Heart left ventricle (tissue), 13 donors: ENCODE measurements around the gene KRT80.

Source experiments
- CTCF ChIP-seq, 12 donors: fragments of 200-600 bp; sonication (generic) in 4 of 12; IDR thresholded peaks; one replicate each; pipeline versions ENCODE4 v1.5.0 to v1.8.0; 2018 to 2022; ENCODE audit warnings: antibody characterized with exemption in 12 of 12, mild to moderate bottlenecking in 5 of 12
- POLR2A ChIP-seq, 2 donors: fragments of 450-650 bp; IDR thresholded peaks; one replicate each; pipeline ENCODE4 v1.6.1; 2017; ENCODE audit warnings: antibody characterized with exemption in 2 of 2, mild to moderate bottlenecking in 2 of 2, moderate library complexity in 2 of 2
- donor health status: ischemic (EF 13 %, LVEDD 7.1; RV severe dilation, severe dysfunction).
- donor health status: DM: no; HTN: yes; CAD: no.
- donor health status: DM: no; HTN: no; CAD: no.
- donor health status: ischemic (EF 25% LVEDD 6.9; RV normal size, moderate dysfunction).
- donor health status: ischemic (EF 25% LVEDD 5.7; RV mildly dilated, moderate dysfunction).
- donor health status: ischemic (EF 35%, LVEDD 5.7; RV mildly dilated, moderate dysfunction).
- donor health status: nonischemic (EF 11% LVEDD 7.7; RV severe dilation, severe dysfunction).
- donor health status: DM: yes; HTN: yes; CAD: no.
- donor health status: PGD.
- donor health status: ischemic (EF 29% LVEDD 5.4; RV normal size, mild dysfunction).
- donor health status: nonischemic (EF 23%, LVEDD 6.1; RV moderate dilation, normal function).

GRCh38 chr12:52147964-52148463 lies 43.8 kb downstream of the KRT80 start:
- TF ChIP-seq POLR2A (IDR thresholded peaks at IDR 0.05) (no peak), CTCF (IDR thresholded peaks at IDR 0.05) (no peak)
